Motor neuron (in vitro differentiated cells): ENCODE results near the gene CENPA. TPM values are rescaled to one million over a fixed set of nuclear protein-coding genes. Genes with fewer than 3 reads are reported as not detected.

Source experiments
- ATAC-seq, 8 experiments: fragments of 200-7000 bp; cut with Tn5 transposase; replicated peaks in 6 of 8; 2 replicates each; pipeline ENCODE4 v1.8.0; 2021; ENCODE audit warnings: mild to moderate bottlenecking in 8 of 8, moderate library complexity in 8 of 8
- H3K27ac ChIP-seq, 2 donors: fragments of 250-450 bp; sonication (Bioruptor Pico); 2 replicates each; pipeline ENCODE4 v1.9.0; 2021; ENCODE audit warnings: antibody characterized with exemption in 2 of 2, mild to moderate bottlenecking in 2 of 2, moderate library complexity in 1 of 2
- H3K4me1 ChIP-seq, 2 donors: fragments of 250-450 bp; sonication (Bioruptor Pico); replicated peaks in 1 of 2; 2 replicates each; pipeline ENCODE4 v1.6.1; 2021; ENCODE audit warnings: antibody characterized with exemption in 2 of 2, mild to moderate bottlenecking in 2 of 2, moderate library complexity in 1 of 2
- H3K4me3 ChIP-seq, 5 donors: fragments of 250-450 bp; sonication (Bioruptor Pico); 2 replicates each; pipeline ENCODE4 v1.9.0; 2021; ENCODE audit warnings: antibody characterized with exemption in 5 of 5, mild to moderate bottlenecking in 5 of 5, moderate library complexity in 4 of 5
- WGBS, 10 experiments: fragments of 450-650 bp; shearing (Covaris generic); methylation state at CpG; one replicate each; pipeline ENCODE4 v1.0.0; 2022; 5-methylcytosine and 5-hydroxymethylcytosine counted together
- in situ Hi-C, 9 experiments: fragments of 400-800 bp; cut with MboI; loops; one replicate each; pipeline ENCODE4 v1.15.0; 2021; ENCODE audit warnings: low sequenced_read_pairs in 9 of 9, low pct_unique_long_range_greater_than_20kb in 2 of 9; ENCODE audit not compliant: unreplicated experiment in 9 of 9
- total RNA-seq, 8 experiments: library from RNA; unstranded; fragments of 300-600 nt; gene quantifications; 2 replicates each; pipeline versions ENCODE4 v1.2.3 to v1.2.4, GENCODE V29; 2022

Gene CENPA
- 10 to 100 TPM in 2 of 8 experiments, 1 to 10 TPM in 4, under 1 TPM in 2; 0.46 to 19.1 (median 1.7) TPM for total RNA-seq

GRCh38 chr2:26785431-26786206 lies at the start of gene CENPA:
Gene CENPA (plus strand): TSS chr2:26786056. CDS start chr2:26786197, 141 bp downstream.
- H3K4me3 ChIP-seq, result peak within 1 kb of the TSS; percentile 42 to 56 (median 51)
- in situ Hi-C loops, result no loop called here
- peaks cover 0 to 2% of the 10 kb centered on the region in 2 donors for H3K4me1 ChIP-seq
- peak within 1 kb of the TSS; percentile 7 to 69 for H3K27ac ChIP-seq
- WGBS, 10 experiments, result 0 to 60% (median 8%) methylated on average over 2 to 36 of the region's 55 CpGs; no CpG with 5 or more reads in 1 of the 10 experiments
- peak; percentile 93 to 99 (median 98) for ATAC-seq

- no peak for ATAC-seq
- Histone ChIP-seq H3K4me3 (no peak overlapping the region), H3K27ac (no peak overlapping the region), H3K4me1 (peaks cover 2 to 6% of the 10 kb centered on the region in 2 donors)
- WGBS, 10 experiments, result 50 to 100% (median 90%) methylated on average over 1 to 4 of the region's 4 CpGs; no CpG with 5 or more reads in 2 of the 10 experiments
- in situ Hi-C loops, result loop anchor here in 2 of 9 experiments (10.0 to 25.0 kb wide), 2 partner anchors 125 to 132 kb away; no protein-coding TSS in a partner anchor
Observed at GRCh38 chr2:26737221-26737620, 48.6 kb upstream of the CENPA start.

GRCh38 chr2:26738481-26738880 lies 47.4 kb upstream of the CENPA start:
- in situ Hi-C loops, result loop anchor here in 2 of 9 experiments (10.0 to 25.0 kb wide), 2 partner anchors 126 to 134 kb away; no protein-coding TSS in a partner anchor
- Histone ChIP-seq H3K4me3 (no peak overlapping the region), H3K4me1 (peaks cover 0 to 6% of the 10 kb centered on the region in 2 donors), H3K27ac (no peak overlapping the region)
- ATAC-seq, result no peak
- no CpG with 5 or more reads among the region's 4 CpGs for WGBS, 10 experiments

GRCh38 chr2:26739514-26739913 lies 46.3 kb upstream of the CENPA start:
- in situ Hi-C loops, result loop anchor here in 2 of 9 experiments (10.0 to 25.0 kb wide), 2 partner anchors 127 to 135 kb away; no protein-coding TSS in a partner anchor
- no peak overlapping the region for H3K4me3 ChIP-seq
- no peak for ATAC-seq
- WGBS, 10 experiments, result 50 to 100% (median 88%) methylated on average over 1 to 5 of the region's 7 CpGs; no CpG with 5 or more reads in 1 of the 10 experiments
- peaks cover 0 to 6% of the 10 kb centered on the region in 2 donors for H3K4me1 ChIP-seq
- no peak overlapping the region for H3K27ac ChIP-seq

- Histone ChIP-seq H3K4me1 (peaks cover 0 to 6% of the 10 kb centered on the region in 2 donors), H3K27ac (no peak overlapping the region), H3K4me3 (no peak overlapping the region)
- ATAC-seq, result no peak
- WGBS, 10 experiments, result 45 to 100% (median 80%) methylated on average over 1 to 6 of the region's 6 CpGs; no CpG with 5 or more reads in 2 of the 10 experiments
- in situ Hi-C loops, result loop anchor here in 3 of 9 experiments (5.0 to 25.0 kb wide), 3 partner anchors 126 to 138 kb away; no protein-coding TSS in a partner anchor
Observed at GRCh38 chr2:26740346-26740745, 45.5 kb upstream of the CENPA start.

- ATAC-seq, result peak in 7 of 8 experiments; percentile 14 to 96 (median 34)
- 0 to 40% (median 25%) methylated on average over 1 to 2 of the region's 8 CpGs; no CpG with 5 or more reads in 5 of the 10 experiments for WGBS, 10 experiments
- H3K4me1 ChIP-seq, result peaks cover 2 to 6% of the 10 kb centered on the region in 2 donors
- no peak overlapping the region for H3K4me3 ChIP-seq
- H3K27ac ChIP-seq, result no peak overlapping the region
- in situ Hi-C loops, result loop anchor here in 3 of 9 experiments (5.0 to 25.0 kb wide), 3 partner anchors 126 to 139 kb away; no protein-coding TSS in a partner anchor
Observed at GRCh38 chr2:26740890-26741302, 45.0 kb upstream of the CENPA start.

- Histone ChIP-seq H3K4me3 (no peak overlapping the region), H3K4me1 (peaks cover 2 to 3% of the 10 kb centered on the region in 2 donors), H3K27ac (no peak overlapping the region)
- no peak for ATAC-seq
- WGBS, 10 experiments, result 80 to 100% (median 91%) methylated on average over 1 to 6 of the region's 15 CpGs; no CpG with 5 or more reads in 3 of the 10 experiments
- in situ Hi-C loops, result loop anchor here in 3 of 9 experiments (5.0 to 25.0 kb wide), 3 partner anchors 127 to 140 kb away; no protein-coding TSS in a partner anchor
Observed at GRCh38 chr2:26742048-26742770, 43.6 kb upstream of the CENPA start.

GRCh38 chr2:26743852-26744251 lies 42.0 kb upstream of the CENPA start:
- ATAC-seq, result no peak
- no peak overlapping the region for H3K27ac ChIP-seq
- WGBS, 10 experiments, result 58 to 89% (median 72%) methylated on average over 2 to 3 of the region's 3 CpGs; no CpG with 5 or more reads in 5 of the 10 experiments
- no peak overlapping the region for H3K4me3 ChIP-seq
- peaks cover 2 to 3% of the 10 kb centered on the region in 2 donors for H3K4me1 ChIP-seq
- in situ Hi-C loops, result loop anchor here in 3 of 9 experiments (5.0 to 25.0 kb wide), 3 partner anchors 129 to 142 kb away; no protein-coding TSS in a partner anchor

- in situ Hi-C loops, result loop anchor here in 3 of 9 experiments (5.0 to 25.0 kb wide), 3 partner anchors 130 to 143 kb away; no protein-coding TSS in a partner anchor
- ATAC-seq, result no peak
- H3K4me3 ChIP-seq, result no peak overlapping the region
- peaks cover 4 to 6% of the 10 kb centered on the region in 2 donors for H3K4me1 ChIP-seq
- no peak overlapping the region for H3K27ac ChIP-seq
- 100% methylated on average over 1 of the region's 3 CpGs; no CpG with 5 or more reads in 9 of the 10 experiments for WGBS, 10 experiments
Observed at GRCh38 chr2:26744953-26745352, 40.9 kb upstream of the CENPA start.

- Histone ChIP-seq H3K27ac (no peak overlapping the region), H3K4me1 (peaks cover 12 to 14% of the 10 kb centered on the region in 2 donors), H3K4me3 (no peak overlapping the region)
- peak; percentile 79 to 98 (median 95) for ATAC-seq
- WGBS, 10 experiments, result 0 to 60% (median 33%) methylated on average over 1 to 5 of the region's 9 CpGs; no CpG with 5 or more reads in 3 of the 10 experiments
- in situ Hi-C loops, result loop anchor here in 2 of 9 experiments (10.0 to 25.0 kb wide), 2 partner anchors 131 to 133 kb away; no protein-coding TSS in a partner anchor
Observed at GRCh38 chr2:26745609-26746327, 40.1 kb upstream of the CENPA start.

- Histone ChIP-seq H3K4me3 (no peak overlapping the region), H3K4me1 (peaks cover 12 to 14% of the 10 kb centered on the region in 2 donors), H3K27ac (no peak overlapping the region)
- in situ Hi-C loops, result loop anchor here in 2 of 9 experiments (10.0 to 25.0 kb wide), 2 partner anchors 132 to 135 kb away; no protein-coding TSS in a partner anchor
- WGBS, 10 experiments, result 39 to 100% (median 65%) methylated on average over 1 to 3 of the region's 3 CpGs; no CpG with 5 or more reads in 2 of the 10 experiments
- peak in 3 of 8 experiments; percentile 42 to 86 (median 55) for ATAC-seq
Observed at GRCh38 chr2:26746934-26747333, 38.9 kb upstream of the CENPA start.
